WTC11 (cell line): ENCODE data around the gene RBM4.

Source experiments
- CTCF ChIP-seq: fragments of 200-600 bp; IDR thresholded peaks from 2 replicates; pipeline ENCODE4 v1.8.0; 2022; ENCODE audit warnings: antibody characterized with exemption
- NR2C2 ChIP-seq: sonication (generic); formaldehyde crosslinking; IDR thresholded peaks from 2 replicates; pipeline ENCODE4 v1.8.0; 2022; ENCODE audit warnings: mild to moderate bottlenecking, missing genetic modification reagents

GRCh38 chr11:66600219-66600618 is 38.3 kb upstream of the RBM4 start:
- TF ChIP-seq CTCF: no peak
- TF ChIP-seq NR2C2 (CRISPR knock-in tag): no peak
